ENCODE measurements around the gene CNKSR2. TPM values are rescaled to one million over a fixed set of nuclear protein-coding genes. Genes with fewer than 3 reads are reported as not detected.

CNKSR2 gene
- total and polyA plus RNA-seq, 2 experiments from 2014 or later: 1.5 to 10.3 TPM

- H3K27ac ChIP-seq: no peak overlapping the region
- no peaks in the 10 kb centered on the region for H3K36me3 ChIP-seq (replicated peaks; ENCODE audit: insufficient read depth, low read depth)
- no peaks in the 10 kb centered on the region for H3K27me3 ChIP-seq
- no peaks in the 10 kb centered on the region for H3K9me2 ChIP-seq (replicated peaks; ENCODE audit: insufficient read depth)
- TF ChIP-seq EZH2phosphoT487 (IDR thresholded peaks at IDR 0.05; ENCODE audit: low read depth, severe bottlenecking, unreplicated experiment): no peak
- H3K79me2 ChIP-seq: no peaks in the 10 kb centered on the region
- H4K20me1 ChIP-seq (ENCODE audit: insufficient read depth, poor library complexity, severe bottlenecking): no peaks in the 10 kb centered on the region
- H2AFZ ChIP-seq: no peak overlapping the region
- H3K4me1 ChIP-seq (ENCODE audit: insufficient read depth): no peaks in the 10 kb centered on the region
- no peak overlapping the region for H3K4me2 ChIP-seq
- no peak overlapping the region for H3K4me3 ChIP-seq
- no peak for DNase-seq (ENCODE audit: low spot score)
- H3K9me3 ChIP-seq (ENCODE audit: low read depth): no peaks in the 10 kb centered on the region
- 72% methylated on average over 4 of the region's 4 CpGs for WGBS (ENCODE audit: low lambda C conversion rate, missing lambda C conversion rate)
Measured at GRCh38 chrX:21702725-21703124, 328.5 kb downstream of the CNKSR2 start.

Measured in hepatocyte (in vitro differentiated cells).